ENCODE measurements around the gene KLRG1.

KLRG1 gene

DNA sequence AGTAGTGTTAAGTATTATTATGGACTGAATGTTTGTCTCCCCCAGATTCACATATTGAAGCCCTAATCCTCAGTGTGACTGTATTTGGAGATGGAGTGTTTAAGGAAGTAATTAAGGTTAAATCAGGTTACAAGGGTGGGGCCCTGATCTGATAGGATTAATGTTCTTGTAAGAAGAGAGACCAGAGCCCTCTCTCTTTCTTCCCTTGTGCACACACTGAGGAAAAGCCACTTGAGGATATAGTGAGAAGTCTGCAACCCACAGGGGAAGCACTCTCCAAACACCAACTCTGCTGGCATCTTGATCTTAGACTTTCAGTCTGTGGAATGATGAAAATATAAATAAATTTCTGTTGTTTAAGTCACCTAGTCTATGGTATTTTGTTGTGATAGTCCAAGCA is 2.2 kb upstream of the KLRG1 start:
- no peak for DNase-seq (ENCODE audit: low read depth)

DNA sequence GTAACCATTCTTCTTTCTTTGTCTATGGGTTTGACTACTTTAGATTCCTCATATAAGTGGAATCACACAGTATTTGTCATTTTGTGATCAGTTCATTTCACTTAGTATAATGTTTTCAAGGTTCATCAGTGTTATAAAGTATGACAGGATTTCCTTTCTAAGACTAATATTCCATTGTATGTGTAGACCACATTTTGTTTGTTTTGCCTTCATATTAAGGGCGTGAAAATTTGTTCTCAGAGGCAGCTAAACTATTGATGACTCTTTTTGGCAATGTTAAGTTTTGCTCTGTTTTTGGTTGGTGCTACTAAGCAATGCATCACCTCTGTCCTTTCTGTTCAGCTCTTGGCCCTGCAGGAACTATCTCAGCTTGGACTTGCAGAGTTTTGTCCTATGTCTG is 1.7 kb upstream of the KLRG1 start:
- DNase-seq (ENCODE audit: low read depth): no peak

DNA sequence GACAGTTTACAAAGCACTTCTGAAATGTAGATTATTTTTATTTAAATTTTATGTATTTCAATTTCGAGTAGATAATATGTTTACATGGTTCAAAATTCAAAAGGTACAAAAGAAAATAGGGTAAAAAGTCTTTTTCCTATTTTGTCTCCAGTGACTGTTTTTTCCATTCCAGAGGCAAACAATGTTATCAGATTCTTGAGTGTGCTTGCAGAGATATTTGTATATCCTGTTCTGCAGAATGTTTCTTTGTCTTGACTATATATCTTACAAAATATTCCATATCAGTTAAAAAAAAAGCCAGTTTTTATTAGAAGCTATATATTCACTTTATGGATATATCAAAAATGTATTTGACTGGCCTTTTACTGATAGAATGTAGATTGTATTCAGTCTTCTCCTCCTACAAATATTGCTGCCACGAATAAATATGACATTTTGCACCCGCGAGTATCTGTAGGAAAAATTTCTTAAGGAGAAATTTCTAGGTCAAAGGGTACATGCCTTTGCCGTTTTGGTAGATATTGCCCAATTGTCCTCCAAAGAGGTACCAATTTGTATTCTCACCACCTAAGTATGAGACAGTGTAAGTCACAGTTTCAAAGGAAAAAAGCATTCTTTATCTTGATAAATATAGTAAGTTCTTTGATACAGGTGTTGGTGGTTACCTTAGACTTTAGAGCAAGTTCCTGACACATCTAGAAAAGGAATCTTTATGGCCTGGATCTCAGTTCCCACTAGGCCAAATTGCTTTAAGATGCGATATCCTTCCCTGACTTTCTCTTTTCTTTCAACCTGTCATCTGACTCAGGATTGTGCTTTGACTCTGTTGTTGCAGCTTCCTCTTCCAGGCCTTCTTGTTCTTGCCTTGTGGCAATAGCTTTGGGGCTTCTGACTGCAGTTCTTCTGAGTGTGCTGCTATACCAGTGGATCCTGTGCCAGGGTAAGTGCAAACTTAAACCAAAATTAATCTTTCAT is 2.3 kb downstream of the KLRG1 start:
- no peak for DNase-seq (ENCODE audit: low read depth)

DNA sequence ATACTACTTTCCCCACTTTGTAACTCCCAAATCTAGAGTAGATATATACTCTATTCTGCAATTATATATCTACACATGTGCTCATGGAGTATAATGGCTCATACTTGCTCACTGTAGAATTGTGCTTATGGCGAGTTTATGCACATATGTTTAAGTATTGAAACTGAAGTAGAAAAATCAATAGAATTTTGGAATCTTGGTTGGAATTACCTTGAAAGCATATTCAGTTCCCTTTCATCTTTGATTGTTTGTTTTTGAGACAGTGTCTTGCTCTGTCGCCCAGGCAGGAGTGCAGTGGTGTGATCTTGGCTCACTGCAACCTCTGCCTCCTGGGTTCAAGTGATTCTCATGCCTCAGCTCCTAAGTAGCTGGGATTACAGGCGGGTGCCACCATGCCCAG is 4.5 kb downstream of the KLRG1 start:
- DNase-seq (ENCODE audit: low read depth): no peak

DNA sequence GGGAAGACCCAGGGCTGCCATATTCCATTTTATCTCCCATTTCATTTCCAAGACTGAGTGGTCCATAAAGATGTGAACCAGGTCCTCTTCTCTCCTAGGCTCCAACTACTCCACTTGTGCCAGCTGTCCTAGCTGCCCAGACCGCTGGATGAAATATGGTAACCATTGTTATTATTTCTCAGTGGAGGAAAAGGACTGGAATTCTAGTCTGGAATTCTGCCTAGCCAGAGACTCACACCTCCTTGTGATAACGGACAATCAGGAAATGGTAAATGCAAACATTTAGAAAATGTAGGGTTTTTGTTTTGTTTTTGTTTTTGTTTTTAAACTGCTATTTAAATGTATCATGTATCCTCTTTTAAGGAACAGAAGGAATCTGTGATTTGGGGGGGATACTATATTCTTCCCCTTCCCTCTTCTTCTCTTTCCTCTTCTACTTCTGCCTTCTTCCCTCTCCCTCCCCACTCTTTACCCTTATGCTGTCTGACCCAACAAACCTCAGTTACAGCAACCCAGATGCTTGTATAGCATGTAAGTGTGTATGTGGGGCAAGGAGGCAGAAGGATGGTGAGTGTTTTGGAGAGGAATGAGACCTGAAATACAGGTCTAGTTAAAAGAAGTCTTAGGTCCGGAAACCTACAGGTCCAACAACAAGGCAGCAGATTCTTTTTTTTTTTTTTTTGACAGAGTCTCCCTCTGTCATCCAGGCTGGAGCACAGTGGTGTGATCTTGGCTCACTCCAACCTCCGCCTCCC is 5.9 kb downstream of the KLRG1 start:
- no peak for DNase-seq (ENCODE audit: low read depth)

DNA sequence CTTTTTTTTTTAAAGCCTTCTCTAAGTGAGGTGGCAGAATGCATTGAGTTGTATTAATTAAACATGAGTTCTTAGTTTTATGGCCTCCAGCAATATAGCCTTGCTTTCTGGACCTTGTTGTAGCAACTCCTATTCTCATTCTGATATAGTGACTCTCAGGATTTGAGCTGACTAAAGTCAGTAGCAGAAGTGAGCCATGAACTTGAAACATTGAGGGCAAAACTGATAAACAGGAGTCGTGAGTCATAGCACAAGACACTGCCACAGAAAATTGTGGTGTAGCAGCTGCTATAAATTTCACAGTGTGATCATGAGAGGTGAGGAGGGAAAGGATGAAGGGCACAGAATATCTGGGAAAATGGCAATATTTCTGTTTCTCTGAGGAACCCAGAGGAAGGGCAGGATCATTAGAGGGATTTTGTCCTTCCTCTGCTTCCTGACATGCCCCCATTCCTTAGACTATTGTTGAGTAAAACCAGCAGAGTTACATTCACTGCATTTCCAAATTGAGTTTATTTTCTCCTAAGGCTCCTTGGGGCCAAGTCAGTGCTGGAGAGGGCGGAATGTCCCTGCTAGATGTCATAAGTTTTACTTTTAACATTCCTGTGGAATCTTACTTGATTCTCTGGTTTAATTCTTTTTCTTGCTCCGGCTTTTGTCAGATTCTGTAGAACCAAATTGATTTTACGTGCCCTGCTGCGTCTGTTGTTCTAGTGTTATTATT is 7.5 kb downstream of the KLRG1 start:
- no peak for DNase-seq (ENCODE audit: low read depth)

DNA sequence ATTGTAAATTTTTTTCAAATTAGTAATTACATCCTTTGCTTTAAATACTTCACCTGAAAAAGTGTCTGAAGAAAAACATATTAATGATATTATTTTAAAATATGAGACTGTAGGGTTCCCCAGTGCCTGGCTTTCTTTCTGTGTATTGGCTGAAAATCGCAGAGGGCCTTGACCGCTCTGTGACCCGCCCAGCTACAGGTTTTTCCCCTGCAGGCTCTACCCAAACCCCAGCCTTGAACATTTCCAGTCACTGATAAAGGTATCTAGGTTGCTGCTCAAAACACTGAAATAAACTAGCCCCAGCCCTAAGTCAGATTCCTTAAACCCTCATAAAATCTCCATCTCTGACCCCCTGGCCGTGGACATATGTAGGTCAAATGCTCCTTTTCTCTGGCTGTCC is 11.9 kb downstream of the KLRG1 start:
- DNase-seq (ENCODE audit: low read depth): no peak

DNA sequence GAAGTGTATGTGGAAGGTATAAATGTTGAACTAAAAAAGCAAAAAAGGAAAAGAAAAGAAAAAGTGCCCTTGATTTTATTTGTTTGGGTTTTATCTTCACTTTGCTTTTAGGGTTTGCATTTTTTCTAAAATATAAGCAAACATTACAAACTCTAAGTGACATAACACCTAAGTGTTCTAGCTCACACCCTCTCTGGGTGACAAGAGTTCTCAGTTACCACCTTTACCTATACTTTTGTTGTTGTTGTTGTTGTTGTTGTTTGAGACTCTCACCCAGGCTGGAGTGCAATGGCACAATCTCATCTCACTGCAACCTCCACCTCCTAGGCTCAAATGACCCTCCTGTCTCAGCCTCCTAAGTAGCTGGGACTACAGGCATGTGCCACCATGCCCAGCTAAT is 13.0 kb downstream of the KLRG1 start:
- DNase-seq (ENCODE audit: low read depth): no peak

DNA sequence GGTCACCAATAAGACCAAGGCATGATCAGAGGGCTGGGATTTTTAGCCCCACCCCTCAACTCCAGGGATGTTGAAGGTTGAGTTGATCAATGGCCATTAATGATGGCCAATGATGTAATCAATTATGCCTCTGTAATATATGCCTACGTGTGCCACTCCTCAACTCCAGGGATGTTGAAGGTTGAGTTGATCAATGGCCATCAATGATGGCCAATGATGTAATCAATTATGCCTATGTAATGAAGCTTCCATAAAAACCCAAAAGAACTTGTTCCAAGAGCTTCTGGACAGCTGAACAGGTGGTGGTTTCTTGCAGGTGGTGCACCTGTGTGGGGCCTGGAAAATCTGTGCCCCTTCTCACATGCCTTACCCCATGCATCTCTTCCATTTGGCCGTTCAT is 33.2 kb downstream of the KLRG1 start:
- DNase-seq (ENCODE audit: low read depth): no peak

DNA sequence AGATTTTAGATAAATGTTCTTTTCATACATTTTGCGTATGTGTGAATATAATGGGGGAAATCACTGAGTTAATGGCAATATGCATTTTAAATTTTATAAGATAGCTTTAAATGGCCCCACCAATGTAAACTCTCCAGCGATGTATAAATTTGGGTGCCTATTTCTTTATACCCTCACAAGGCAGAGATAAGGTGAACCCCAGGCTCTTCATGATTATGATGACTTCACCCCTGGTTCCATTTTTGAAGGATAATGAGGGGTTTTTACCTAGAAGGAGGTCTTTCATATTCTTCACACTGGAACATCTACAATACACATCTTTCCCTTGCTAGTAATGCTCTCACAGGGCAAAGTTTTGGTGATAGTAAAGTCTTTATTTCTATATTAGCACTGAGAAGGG is 35.2 kb downstream of the KLRG1 start:
- DNase-seq (ENCODE audit: low read depth): no peak

DNA sequence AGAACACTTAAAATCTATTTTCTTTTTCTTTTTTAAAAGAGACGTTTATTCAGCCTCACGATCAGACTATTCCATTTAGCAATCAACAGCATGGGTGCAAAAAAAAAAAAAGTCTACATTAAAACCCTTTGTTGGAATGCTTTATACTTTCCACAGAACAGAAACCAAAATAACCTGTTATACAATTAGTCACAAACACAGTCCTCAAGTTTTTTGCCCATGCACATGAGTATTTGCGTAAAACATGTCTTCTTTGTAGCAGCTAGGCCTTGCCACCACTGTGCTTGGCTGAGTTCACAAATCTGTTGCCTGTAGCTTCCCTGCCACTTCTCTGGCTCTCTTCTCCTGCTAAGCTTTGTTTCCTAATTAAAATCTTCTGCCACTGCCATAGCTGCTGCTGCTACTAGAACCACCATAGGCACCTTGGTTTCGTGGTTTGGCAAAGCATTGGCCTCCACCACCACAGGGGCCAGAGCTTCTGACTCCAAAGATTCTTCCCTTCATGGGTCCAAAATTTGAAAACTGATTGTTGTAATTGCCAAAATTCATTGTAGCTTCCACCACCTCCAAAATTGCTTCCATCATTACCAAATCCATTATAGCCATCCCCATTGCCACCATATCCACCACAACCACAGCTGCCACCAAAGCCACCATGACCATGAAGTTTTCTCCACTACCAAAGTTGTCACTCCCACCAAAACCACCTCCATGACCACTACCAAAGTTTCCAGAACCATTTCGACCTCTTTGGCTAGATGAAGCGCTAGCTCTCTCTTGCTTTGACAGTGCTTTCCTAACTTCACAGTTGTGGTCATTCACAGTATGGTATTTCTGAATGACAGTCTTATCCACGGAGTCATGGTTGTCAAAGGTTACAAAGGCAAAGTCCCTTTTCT is 38.1 kb downstream of the KLRG1 start:
- no peak for DNase-seq (ENCODE audit: low read depth)

DNA sequence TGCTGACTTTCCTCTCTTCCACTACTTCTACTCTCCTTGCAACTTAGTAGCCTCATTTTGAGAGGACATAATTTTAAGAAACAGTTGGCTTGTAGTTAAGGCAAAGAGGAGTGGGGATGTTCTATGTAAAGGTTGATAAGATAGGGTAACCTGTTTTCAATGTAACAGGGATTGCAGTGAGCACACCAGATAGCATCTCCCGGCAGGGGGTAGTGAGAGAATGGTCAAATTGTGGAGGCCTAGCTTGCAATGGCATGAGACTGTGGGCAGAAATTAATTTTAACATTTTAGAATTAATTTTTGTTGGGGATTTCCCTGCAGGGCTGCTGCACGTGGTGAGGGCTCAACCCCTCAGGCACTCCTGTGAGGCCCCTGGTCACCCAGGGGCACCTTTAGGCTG is 41.4 kb downstream of the KLRG1 start:
- no peak for DNase-seq (ENCODE audit: low read depth)

DNA sequence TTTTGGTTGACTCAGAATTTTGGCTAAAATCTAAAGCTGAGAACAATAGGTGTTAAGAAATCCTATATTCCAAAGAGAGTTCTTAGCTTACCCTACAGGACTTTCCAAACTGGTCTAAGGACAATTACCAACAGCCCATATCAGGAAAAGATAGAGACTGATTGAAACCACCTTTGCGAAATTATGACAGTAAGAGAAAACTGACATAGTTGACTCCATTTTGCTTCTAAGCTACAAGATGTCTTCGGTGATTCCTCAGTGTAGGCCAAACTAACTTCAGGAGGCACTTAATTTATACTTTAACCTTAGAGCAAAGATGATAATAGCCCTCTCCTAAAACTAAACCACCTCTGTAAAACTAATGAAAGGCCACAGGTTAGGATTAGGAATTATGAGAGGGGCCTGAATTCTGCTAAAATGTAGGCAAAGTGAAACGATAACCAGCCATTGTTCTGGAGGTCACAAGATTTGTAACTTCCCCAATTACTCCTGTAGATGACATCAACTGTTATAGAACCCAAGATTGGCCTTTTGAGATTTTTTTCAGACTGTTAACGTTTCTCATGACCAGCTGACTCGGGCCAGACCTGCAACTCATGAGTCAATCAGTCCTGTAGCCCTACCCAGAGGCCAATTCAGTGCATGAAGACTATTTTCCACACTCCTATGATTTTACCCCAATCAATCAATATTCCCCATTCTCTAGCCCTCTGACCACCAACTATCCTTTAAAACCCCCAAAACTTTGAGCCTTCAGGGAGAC is 43.0 kb downstream of the KLRG1 start:
- DNase-seq (ENCODE audit: low read depth): no peak

DNA sequence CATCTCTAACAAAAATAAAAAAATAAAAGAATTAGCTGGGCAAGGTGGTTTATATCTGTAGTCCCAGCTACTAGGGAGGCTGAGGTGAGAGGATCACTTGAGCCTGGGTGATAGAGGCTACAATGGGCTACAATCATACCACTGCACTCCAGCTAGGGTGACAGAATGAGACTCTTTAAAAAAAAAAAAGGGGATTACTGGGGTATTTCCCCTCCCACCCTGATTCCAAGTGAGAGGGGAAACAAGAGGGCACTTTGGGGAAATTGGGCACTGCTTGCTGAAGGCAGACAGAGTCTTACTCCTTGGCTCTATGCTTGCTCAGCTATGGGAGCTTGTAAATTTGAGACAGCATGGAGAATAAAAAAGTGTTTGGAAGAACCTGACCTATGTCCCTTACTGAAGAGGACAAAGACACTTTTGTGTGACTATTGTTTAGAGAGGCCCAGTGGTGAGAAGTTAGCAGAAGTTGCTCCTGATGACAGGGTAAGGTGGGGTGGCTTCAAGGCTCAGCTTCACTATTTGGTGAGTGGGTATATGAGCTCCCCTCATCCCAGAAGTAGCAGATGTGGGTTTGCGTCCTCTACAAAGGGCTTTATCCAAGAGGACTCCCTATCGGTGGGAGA is 44.0 kb downstream of the KLRG1 start:
- no peak for DNase-seq (ENCODE audit: low read depth)

DNA sequence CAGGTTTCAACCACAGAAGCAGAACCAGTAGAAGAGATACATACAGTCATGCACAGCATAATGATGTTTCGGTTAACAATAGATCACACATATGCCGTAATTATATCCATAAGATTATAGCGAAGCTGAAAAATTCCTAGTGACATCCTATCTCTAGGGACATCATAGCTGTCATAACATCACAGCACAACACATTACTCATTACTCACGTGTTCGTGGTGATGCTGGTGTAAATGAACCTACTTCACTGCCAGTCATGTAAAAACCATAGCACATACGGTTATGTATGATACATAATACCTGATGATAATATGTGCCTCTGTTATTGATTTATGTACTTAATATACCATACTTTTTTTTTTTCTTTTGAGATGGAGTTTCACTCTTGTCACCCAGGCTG is 44.7 kb downstream of the KLRG1 start:
- DNase-seq (ENCODE audit: low read depth): no peak

DNA sequence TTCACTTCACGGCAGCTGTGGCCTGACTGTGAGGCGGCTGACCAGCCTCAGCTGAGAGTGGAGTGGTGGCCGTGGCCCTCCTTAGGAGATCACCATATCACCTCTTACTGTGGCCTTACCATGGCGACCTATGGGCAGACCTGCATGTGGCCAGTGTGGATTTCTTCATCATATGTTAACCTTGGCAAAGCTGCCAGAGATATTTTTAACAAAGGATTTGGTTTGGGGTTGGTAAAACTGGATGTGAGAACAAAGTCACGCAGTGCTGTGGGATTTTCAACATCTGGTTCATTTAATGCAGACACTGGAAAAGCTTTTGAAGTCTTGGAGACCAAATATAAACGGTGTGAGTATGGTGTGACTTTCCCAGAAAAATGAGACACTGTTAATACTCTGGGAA is 46.9 kb downstream of the KLRG1 start:
- no peak for DNase-seq (ENCODE audit: low read depth)

DNA sequence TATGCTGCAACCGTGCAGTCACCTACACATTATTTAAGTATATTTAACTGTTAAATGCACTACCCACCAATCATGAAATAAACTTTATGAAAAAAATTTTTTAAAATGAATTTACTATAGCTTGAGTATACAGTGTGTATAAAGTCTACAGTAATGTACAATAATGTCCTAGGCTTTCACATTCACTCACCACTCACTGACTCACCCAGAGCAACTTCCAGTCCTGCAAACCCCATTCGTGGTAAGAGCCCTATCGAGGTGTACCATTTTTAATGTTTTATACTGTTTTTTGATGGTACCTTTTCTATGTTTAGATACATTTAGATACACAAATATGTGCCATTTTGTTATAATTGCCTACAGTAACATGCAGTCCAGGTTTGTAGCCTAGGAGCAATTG is 48.1 kb downstream of the KLRG1 start:
- no peak for DNase-seq (ENCODE audit: low read depth)

DNA sequence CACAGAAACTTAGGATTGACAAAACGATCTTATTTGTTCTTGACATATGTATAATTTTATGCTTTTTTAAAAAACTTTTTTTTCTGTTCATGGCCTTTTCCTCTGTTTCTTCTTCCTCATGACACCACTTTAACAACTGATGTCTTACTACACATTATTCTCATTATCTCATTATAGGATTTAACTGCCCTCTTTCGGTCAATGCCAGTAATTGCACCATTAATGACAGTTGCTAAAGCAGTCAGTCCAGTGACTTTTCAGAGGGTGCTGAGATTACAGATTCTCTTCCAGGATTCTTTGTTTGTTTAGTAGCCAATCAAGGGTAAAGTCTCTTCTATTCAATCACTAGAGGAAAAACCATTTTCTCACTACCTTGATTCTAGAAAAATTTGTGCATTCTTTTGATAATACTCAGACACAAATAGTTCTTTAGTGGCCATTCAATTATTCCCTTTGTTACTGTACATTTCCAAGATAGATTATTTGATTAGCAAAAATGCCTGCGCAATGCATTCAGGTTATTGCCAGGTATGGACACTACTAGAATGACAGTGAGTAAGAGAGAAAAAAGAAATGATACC is 50.1 kb downstream of the KLRG1 start:
- no peak for DNase-seq (ENCODE audit: low read depth)

DNA sequence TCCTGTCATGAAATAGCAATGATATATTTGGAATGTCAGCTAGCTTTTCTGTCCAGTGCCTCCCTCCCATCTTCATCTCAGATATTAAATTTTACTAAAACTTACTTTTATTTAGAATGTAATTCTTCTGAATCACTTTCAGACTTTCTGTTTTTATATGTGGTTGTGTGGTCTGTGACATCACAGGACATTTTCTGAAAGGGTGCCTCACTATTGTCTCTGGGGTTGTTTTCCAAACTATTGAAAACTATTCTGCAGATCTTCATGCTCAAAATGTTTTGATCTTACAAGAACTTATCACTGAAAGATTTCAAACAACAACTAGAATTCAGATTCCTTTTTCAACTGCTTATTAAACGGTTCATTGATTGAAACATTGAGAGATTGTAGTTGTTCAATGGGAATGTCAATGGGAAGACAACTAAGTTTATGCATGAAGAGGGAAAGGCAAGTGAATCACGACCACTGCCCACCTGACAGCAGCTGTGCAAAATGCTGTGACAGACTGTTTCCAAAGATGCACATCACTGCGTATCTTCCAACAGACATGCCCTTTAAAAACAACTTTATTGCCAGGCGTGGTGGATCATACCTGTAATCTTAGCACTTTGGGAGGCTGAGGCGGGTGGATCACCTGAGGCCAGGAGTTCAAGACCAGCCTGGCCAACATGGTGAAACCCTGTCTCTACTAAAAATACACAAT is 51.3 kb downstream of the KLRG1 start:
- no peak for DNase-seq (ENCODE audit: low read depth)

All from stimulated activated CD8-positive, alpha-beta memory T cell treated with anti-CD3 and anti-CD28 coated beads, Interleukin-15, amount 100 ng/mL, for 24 hours (primary cell).